HPDE6-E6E7 (cell line): ENCODE data around the gene TAP2.

Experiments used
- DNase-seq: peaks from one replicate; pipeline ENCODE4 v3.0.0; 2011; ENCODE audit warnings: missing footprints; ENCODE audit errors: extremely low spot score

The TAP2 gene

GRCh38 chr6:32854376-32855178 lies 16.0 kb upstream of the TAP2 start:
- DNase-seq, result no peak

- peak; percentile 91 for DNase-seq
Observed at GRCh38 chr6:32853541-32854375, 15.2 kb upstream of the TAP2 start, which contains the start of the genes PSMB9 and TAP1. TSS of gene PSMB9 (plus strand) at chr6:32854192. CDS start at chr6:32854230, 38 bp downstream. TSS of gene TAP1 (minus strand) at chr6:32853704. CDS start at chr6:32853636, 68 bp downstream.

- no peak for DNase-seq
Observed at GRCh38 chr6:32852844-32853540, 14.5 kb upstream of the TAP2 start.

DNA sequence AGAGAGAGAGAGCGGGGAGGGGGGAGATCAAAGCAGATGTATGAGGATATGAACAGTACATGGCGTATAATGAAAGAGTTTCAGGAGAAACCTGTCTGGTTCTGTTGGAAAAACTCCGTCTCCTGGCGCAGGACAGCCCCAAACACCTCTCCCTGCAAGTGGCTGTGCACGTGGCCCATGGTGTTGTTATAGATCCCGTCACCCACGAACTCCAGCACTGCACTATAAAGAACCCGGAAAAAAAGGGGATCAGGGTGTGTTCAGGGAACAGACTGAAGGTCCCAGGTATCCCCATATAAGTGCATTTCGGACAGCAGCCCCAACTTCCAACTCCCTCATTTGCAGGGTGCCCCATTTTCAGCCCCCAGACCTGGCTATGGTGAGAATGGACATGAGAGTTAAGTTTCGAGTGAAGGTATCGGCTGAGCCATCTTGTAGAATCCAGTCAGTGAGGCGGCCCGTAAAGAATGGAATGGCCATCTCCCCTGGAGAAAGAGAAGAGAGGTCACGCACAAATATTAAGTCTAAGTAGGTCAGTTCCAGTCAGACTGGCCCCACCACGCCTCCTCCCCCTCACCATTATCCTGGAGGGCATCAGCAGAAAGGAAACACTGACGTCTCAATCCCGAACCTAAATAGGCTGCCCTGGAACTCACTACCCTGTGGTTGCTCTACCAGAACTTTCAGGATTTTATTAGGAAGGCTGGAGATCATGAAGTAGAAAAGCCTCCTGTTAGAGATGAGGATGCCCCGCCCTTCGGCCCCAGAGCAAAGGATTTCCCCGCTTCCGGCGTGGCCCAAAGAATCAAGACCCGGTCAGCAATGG lies 13.7 kb upstream of the TAP2 start:
- DNase-seq, result no peak

DNA sequence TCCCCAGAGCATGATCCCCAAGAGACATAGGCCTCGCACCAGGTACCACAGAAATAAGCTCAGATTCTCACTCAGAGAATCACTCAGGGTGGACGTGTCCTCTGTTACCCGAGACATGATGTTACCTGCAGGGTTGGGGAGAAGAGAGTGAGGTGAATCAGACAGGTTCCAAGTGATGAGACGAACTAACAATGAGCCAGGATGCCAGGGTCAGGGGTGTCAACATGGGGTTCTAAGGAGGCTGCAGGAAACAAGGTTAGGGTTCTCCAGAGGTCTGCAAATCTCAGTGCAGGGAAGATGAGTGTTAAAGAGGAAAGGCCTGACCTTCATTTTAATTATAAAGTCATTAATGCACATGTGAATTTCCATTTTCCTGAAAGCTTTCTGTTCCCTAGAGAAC lies 12.5 kb upstream of the TAP2 start:
- DNase-seq, result no peak

- no peak for DNase-seq
Observed at GRCh38 chr6:32849126-32849525, 10.6 kb upstream of the TAP2 start.

GRCh38 chr6:32847795-32848194 lies 9.3 kb upstream of the TAP2 start:
- no peak for DNase-seq

DNA sequence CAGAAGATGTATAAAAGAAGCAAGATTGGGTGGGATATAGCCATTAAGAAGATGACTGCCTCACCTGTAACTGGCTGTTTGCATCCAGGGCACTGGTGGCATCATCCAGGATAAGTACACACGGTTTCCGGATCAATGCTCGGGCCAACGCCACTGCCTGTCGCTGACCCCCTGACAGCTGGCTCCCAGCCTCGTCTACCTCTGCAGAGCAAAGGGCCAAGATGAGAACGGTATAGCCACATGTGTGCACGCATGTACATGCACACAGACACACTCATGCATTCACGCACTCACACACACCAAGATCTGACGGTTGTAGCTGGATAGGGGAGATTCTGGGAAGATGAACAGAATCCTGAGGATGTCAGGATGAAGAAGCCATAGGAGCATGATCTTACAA lies 8.5 kb upstream of the TAP2 start:
- DNase-seq, result no peak

- no peak for DNase-seq
Observed at GRCh38 chr6:32845384-32845884, 6.9 kb upstream of the TAP2 start.

- no peak for DNase-seq
Observed at GRCh38 chr6:32844839-32845383, 6.4 kb upstream of the TAP2 start.

DNA sequence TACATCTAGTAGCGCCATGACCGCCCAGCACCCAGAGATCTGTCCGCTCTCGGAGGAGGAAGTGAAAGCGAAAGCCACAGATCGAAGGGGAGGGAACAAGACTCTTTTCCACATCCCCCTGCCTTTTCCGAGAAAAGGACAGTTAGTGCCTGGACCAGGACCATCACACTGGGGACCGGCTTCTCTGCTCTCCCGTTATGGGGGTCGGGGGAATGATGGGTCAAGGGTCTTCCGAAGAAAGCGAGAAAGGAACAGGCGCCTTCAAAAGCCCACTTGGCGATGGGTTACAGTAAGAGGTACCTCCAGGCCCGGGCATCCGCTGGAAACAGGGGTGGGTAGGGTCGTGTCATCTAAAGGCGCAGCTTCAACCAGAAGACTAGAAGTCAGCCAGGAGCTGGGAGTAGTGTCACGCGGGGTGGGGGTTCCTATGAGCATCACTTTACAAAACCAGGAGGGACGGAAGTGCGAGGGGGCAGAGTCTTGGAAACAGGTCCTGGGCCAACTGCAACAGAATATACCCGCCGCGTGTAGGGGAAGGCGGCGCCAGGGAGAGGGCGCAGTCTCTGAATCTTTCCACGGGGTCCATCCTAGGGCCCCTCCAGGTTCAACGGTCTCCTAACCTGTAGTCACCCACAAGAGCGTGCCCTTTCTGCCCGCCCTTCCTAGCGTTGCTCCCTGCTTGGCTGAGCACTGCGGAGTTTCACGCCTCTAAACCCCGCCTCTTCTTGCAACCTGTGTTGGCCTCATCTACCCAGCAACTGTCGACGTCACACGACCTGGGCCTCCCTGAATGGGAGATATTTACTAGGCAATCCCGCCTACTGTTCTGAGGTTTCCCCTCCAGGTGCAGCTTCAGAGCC lies 5.7 kb upstream of the TAP2 start, which contains the start of gene PSMB8:
Gene PSMB8, minus strand, starts transcription at position 69 of the 860 bp plus-strand sequence. Its CDS starts 51 bp downstream, at position 18.
- DNase-seq, result peak; percentile 95

GRCh38 chr6:32843331-32843978 lies 4.9 kb upstream of the TAP2 start:
- DNase-seq, result no peak

- DNase-seq, result no peak
Observed at GRCh38 chr6:32842690-32843089, 4.2 kb upstream of the TAP2 start.

DNA sequence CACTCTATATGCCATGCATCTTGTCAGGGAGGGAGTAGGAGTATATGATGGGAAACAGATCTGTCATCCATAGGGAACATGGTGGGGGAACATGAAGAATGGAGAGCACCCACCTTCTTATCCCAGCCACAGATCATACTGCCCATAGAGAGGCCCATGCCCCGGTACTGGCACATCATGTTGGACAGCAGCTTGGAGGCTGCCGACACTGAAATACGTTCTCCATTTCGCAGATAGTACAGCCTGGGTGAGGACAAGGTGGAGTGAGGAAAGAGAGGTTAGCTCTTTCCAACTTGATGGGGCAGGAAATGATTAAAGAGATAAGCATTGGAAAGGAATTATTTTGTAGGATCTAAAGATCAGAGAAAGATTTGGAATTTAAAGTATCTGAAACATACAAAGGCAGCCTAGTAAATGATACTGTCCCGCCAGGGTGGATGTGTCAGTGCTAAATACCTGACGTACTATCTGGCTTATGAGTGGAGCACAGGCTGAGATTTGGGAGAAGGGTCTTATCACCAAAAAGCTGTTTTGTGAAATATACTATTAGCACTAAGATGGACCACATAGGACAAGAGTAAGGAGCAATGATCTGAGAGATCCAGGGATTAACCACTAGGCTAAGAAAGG lies 3.6 kb upstream of the TAP2 start:
- no peak for DNase-seq

DNA sequence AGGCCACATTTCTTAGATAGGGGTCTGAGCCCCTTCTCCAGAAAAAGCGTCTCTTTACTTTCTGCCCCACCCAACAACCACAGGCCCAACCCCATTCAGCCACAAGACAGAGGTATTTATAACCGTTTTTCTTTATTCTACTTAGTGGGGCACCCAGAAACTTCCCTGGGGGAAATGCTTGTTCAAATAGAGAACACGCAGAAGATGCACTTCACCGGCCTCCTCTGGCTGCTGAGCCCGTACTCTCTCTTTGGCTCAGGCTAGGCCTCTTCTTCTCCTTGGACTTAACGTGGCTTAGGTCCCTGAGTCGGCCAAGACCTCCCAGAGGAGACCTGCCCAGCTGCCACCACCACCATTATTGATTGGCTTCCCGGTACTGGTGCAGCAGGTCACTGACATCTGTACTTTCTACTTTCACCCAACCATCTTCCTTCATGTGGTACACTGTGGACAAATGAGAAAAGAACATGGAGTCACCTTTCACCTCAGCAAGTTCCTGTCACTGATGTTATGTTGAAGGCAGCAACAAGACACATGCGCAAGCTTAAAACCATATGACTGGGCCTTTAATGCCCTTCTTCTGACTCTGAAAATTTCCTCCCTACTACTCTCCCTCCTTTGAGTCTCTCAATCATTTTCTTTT lies 2.2 kb upstream of the TAP2 start:
- DNase-seq, result no peak

DNA sequence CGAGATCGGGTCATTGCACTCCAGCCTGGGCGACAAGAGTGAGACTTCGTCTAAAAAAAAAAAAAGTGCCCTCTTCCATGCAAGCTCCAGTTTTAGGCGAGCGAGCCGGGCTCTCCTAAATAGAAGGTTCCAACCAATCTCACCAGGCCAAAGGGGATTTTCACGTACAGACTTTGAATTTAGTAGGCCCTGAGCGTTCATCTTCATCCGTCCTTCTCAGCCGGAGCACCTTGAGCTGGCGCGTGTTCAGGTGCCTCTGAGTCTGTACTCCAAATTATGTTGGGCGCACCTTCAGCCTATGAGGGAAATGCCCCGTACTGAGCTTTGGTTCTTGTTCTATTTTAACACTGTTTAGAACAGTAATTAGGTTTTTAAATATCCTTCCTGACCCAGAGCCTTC lies 817 bp upstream of the TAP2 start:
- no peak for DNase-seq

DNA sequence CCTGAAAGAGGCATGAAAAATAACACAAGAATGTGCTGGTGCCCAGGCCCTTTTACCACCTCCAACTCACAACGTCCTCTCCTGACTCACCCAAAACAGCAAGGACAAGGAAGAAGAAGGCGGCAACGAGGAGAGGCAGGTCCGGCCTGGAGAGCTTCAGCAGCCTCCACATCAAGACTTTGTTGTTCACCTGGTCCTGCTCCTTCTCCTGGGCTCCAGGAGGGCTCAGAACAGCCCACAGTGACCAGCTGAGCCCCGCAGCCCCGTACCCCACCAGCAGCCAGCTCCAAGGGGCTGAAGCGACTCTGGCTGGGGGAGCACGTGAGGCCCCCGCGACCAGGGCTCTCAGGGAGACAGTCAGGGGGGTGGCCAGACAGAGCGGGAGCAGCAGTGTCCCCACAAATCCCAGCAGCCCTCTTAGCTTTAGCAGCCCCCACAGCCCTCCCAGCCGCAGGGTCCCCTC lies 857 bp downstream of the TAP2 start:
- peak; percentile 63 for DNase-seq

DNA sequence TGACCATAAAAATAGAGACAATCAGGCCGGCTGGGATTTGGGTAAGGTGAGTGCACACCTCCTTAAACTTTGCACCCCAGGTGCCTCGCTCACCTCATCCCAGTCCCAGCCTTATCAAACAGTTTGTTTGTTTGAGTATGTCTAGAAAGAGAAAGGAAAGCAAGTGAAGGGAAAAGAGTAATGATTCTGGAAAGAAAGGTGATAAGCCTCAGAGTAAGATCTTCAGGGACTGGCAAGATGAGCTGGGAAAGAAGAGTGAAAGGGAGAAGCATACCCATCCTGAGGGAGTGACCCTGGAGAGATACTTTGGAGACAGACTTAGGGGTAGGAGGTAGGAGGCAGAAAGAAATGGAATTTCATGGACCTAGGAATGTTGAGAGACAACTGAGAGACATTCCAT lies 1.7 kb downstream of the TAP2 start:
- DNase-seq, result no peak
